LNCaP clone FGC (cell line): ENCODE results near the gene RNASE11.
A peak's percentile ranks its signal among the peaks of the same experiment; 100 is the strongest.

Source experiments
- DNase-seq: peaks from one replicate; pipeline ENCODE4 v3.0.0-alpha.2; 2011; ENCODE audit warnings: low read depth
- H3K4me3 ChIP-seq: 2 replicates; pipeline ENCODE4 v1.5.1; 2011; ENCODE audit warnings: mild to moderate bottlenecking, low read depth, low read length, control low read depth
- CTCF ChIP-seq: IDR thresholded peaks from 2 replicates; pipeline ENCODE4 v1.5.1; 2012; ENCODE audit warnings: mild to moderate bottlenecking; ENCODE audit not compliant: control insufficient read depth, insufficient read depth; ENCODE audit errors: extremely low read depth

The RNASE11 gene

GRCh38 chr14:20607617-20608016, 19.8 kb upstream of the RNASE11 start:
- H3K4me3 ChIP-seq, result no peak overlapping the region
- no peak for DNase-seq
- no peak for TF ChIP-seq CTCF

GRCh38 chr14:20606902-20607242, 19.1 kb upstream of the RNASE11 start:
- no peak for DNase-seq
- no peak for TF ChIP-seq CTCF
- no peak overlapping the region for H3K4me3 ChIP-seq

- no peak for DNase-seq
- TF ChIP-seq CTCF, result peak; percentile 77
- no peak overlapping the region for H3K4me3 ChIP-seq
Measured at GRCh38 chr14:20606190-20606901, 18.5 kb upstream of the RNASE11 start.

GRCh38 chr14:20603813-20604690, 16.3 kb upstream of the RNASE11 start:
- DNase-seq, result no peak
- no peak overlapping the region for H3K4me3 ChIP-seq
- TF ChIP-seq CTCF, result no peak

- no peak overlapping the region for H3K4me3 ChIP-seq
- no peak for TF ChIP-seq CTCF
Measured at GRCh38 chr14:20602583-20602982, 14.8 kb upstream of the RNASE11 start.

GRCh38 chr14:20601522-20601921, 13.7 kb upstream of the RNASE11 start:
- H3K4me3 ChIP-seq, result no peak overlapping the region
- TF ChIP-seq CTCF, result no peak
- no peak for DNase-seq

More at GRCh38 chr14:20602583-20602982, 14.8 kb upstream of the RNASE11 start:
- DNase-seq, result no peak
